NT2/D1 (cell line): ENCODE measurements around the gene KCNQ1.

Experiments used
- DNase-seq: peaks from one replicate; pipeline ENCODE4 v3.0.0-alpha.2; 2011; ENCODE audit warnings: low read depth, low spot score
- H3K27me3 ChIP-seq: 2 replicates; pipeline ENCODE4 v1.6.0; 2011; ENCODE audit warnings: mild to moderate bottlenecking; ENCODE audit not compliant: insufficient read length, insufficient read depth
- H3K36me3 ChIP-seq: 2 replicates; pipeline ENCODE4 v1.6.1; 2011; ENCODE audit warnings: mild to moderate bottlenecking, low read length, mixed read lengths; ENCODE audit not compliant: insufficient read depth, insufficient read length
- H3K4me1 ChIP-seq: 2 replicates; pipeline ENCODE4 v1.5.1; 2011; ENCODE audit not compliant: insufficient read depth, insufficient read length
- H3K4me3 ChIP-seq: 2 replicates; pipeline ENCODE4 v1.5.1; 2011; ENCODE audit warnings: low read depth; ENCODE audit not compliant: insufficient read length
- H3K9ac ChIP-seq: 2 replicates; pipeline ENCODE4 v1.6.0; 2011; ENCODE audit warnings: low read depth; ENCODE audit not compliant: insufficient read length
- H3K9me3 ChIP-seq: 2 replicates; pipeline ENCODE4 v1.5.1; 2011; ENCODE audit warnings: mild to moderate bottlenecking, low read length; ENCODE audit not compliant: insufficient read depth
- SUZ12 ChIP-seq: IDR thresholded peaks from 2 replicates; pipeline ENCODE4 v1.6.1; 2011; ENCODE audit not compliant: insufficient read length, insufficient read depth; ENCODE audit errors: extremely low read depth
- YY1 ChIP-seq: IDR thresholded peaks from 2 replicates; pipeline ENCODE4 v1.6.1; 2011; ENCODE audit not compliant: insufficient read length, insufficient read depth
- ZNF274 ChIP-seq: IDR thresholded peaks from 2 replicates; pipeline ENCODE4 v1.6.1; 2011; ENCODE audit warnings: mild to moderate bottlenecking, low read depth, low read length

KCNQ1 gene

DNA sequence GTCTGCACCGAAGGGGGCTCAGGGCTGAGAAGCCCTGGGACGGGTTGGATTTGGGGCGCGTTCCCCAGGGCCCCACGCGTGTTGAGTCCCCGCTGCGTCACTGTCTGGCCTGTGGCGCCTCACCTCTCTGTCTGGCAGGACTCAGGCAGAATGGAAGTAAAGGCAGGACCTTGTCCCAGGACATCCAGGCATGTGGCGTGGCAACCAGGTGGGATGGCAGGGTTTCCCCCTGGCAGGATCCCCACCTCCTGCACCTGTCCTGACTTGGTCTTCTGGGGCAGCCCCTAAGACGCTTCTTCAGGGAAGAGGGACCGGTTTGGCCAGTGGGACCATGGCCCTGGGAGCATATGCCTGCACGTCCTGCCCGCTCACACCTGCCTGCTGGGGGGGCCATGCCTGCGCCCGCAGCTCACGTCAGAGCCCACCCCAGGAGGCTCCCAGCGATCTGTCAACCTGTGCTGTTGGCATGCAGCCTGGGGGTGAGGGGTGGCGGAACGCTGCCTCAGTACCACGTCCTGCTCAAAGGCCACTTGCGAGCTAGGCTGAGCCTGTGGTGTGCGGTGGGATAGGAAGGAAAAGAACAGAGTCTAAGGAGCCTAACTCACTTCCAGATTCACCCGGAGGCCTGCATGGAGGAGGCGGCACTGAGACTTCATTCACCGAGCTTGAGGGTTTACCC, 72.7 kb downstream of the KCNQ1 start:
- TF ChIP-seq YY1: no peak
- TF ChIP-seq ZNF274: no peak
- TF ChIP-seq SUZ12: no peak

DNA sequence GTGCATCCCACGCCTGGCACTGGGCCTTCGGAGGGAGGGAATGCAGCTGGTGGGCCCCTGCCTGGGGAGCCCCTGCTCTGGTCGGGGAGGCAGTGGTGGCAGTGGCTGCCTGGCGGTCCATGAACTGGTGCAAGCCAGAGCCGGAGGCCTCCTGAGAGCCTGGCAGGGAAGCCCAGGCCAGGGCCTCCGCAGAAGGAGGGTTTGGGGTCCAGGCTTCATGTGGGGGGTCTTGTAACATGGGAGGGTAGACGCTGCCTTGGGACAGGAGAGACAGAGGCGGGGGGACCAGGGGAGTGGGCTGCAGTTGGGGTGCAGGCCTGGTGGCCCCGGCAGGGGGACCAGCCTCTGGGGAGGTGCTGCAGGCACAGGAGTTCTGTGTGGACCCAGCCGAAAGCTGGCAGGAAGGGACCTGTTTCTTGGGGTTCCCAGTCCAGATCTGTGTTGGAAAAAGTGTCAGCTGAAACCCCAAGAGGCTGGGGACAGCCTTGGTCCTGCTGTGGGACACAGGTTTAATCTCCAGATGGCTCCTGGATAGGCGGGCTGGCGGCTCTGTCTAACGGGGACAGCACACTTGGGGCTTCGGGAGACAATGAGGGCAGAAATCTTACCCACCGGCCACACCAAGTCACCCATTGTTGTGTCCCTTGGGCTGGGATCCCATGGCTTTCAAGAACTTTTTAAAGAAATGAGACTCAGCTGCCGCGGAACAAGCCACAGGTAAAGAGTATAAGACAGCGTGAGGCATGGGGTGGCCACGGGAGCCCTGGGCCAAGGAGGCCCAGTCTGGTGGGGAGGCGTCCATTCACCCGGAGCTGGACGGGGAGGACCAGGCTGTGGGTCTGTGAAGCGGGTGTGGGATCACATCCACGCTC, 73.5 kb downstream of the KCNQ1 start:
- Histone ChIP-seq H3K4me1 (no peaks in the 10 kb centered on the region), H3K9ac (no peak overlapping the region), H3K9me3 (no peaks in the 10 kb centered on the region), H3K36me3 (no peaks in the 10 kb centered on the region), H3K4me3 (no peak overlapping the region), H3K27me3 (peaks cover 64% of the 10 kb centered on the region)
- TF ChIP-seq ZNF274: no peak
- TF ChIP-seq YY1: no peak
- no peak for TF ChIP-seq SUZ12
- DNase-seq: no peak

More for the DNA sequence above, 72.7 kb downstream of the KCNQ1 start:
- H3K27me3 ChIP-seq: peaks cover 72% of the 10 kb centered on the region
- DNase-seq: no peak
- no peak overlapping the region for H3K4me3 ChIP-seq
- H3K9me3 ChIP-seq: no peaks in the 10 kb centered on the region
- H3K4me1 ChIP-seq: no peaks in the 10 kb centered on the region
- H3K9ac ChIP-seq: no peak overlapping the region
- no peaks in the 10 kb centered on the region for H3K36me3 ChIP-seq

DNA sequence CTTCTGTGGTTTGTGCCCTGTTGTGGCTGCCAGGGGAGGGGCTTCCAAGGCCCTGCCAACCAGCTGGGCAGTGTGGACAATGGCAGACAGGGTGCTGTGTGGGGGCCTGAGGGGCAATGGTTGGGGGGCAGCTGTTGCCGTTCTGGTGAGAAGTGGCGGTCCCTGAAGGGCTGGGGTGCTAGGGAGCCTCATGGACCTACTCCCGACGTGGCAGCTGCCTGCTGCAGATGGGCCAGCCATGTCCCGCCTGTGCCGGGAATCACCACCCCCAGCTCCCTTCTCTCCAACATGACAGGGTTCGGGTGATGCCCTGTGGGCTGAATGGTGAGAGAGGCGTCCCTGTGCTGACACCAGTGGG, 74.2 kb downstream of the KCNQ1 start:
- no peak for DNase-seq
- H3K4me3 ChIP-seq: no peak overlapping the region
- TF ChIP-seq ZNF274 (no peak), SUZ12 (no peak), YY1 (no peak)
- no peak overlapping the region for H3K9ac ChIP-seq
- H3K27me3 ChIP-seq: peaks cover 58% of the 10 kb centered on the region
- H3K9me3 ChIP-seq: no peaks in the 10 kb centered on the region
- no peaks in the 10 kb centered on the region for H3K4me1 ChIP-seq
- no peaks in the 10 kb centered on the region for H3K36me3 ChIP-seq

DNA sequence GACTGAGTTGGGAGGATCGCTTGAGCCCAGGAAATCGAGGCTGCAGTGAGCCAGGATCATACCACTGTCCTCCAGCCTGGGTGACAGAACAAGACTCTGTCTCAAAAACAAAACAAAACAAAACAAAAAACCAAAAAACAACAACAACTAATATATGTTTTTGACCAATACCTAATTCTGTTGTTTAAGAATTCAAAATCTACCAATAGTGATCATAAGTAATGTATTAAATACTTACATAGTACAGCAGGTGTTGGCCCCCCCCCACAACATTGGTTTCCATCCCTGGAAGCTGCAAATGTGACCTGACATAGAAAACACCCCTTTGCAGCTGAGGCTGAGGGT, 74.7 kb downstream of the KCNQ1 start:
- no peaks in the 10 kb centered on the region for H3K36me3 ChIP-seq
- no peak overlapping the region for H3K4me3 ChIP-seq
- H3K4me1 ChIP-seq: peaks cover 1% of the 10 kb centered on the region
- H3K27me3 ChIP-seq: peaks cover 59% of the 10 kb centered on the region
- H3K9ac ChIP-seq: no peak overlapping the region
- no peaks in the 10 kb centered on the region for H3K9me3 ChIP-seq
- no peak for TF ChIP-seq YY1
- TF ChIP-seq SUZ12: no peak
- TF ChIP-seq ZNF274: no peak
- no peak for DNase-seq

DNA sequence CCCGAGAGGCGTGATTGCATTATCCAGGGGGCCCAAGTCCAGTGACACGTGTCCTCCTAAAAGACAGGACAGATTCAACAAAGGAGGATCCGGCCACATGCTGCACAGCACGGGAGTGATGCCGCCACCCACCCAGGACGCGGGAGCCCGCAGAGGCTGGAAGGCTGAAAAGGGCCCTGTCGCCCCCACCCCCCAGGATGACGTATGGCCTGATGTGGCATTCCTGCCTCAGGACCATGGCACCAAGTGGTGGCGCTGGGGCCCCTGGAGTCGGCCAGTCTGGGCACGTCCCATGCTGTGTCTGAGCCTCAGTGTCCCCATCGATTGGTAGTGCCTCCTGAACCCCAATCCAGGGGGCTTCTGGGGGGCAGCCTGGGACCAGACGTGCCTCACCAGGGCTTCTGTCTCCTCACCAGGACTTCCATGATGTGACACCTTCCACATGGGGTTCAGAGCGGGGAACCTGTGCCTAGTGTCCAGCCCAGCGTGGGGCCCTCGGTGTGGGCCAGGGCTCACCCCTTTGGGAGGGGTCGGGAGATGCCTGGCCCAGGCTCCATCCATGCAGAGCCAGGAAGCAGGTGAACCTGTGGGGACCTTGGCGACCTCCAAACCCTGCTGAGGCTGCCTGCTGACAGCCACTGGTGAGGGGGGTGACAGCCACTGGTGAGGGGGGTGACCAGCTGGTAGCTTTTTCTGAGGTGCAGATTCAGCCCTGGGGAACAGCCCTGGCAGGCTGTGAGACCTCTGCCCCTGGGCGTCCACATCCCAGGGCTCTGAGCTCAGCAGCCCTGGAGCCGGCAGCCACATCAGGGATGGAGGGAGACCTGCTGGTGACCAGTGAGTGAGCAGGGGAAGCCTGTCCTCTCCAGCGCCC, 75.3 kb downstream of the KCNQ1 start:
- TF ChIP-seq ZNF274 (no peak), YY1 (no peak)

DNA sequence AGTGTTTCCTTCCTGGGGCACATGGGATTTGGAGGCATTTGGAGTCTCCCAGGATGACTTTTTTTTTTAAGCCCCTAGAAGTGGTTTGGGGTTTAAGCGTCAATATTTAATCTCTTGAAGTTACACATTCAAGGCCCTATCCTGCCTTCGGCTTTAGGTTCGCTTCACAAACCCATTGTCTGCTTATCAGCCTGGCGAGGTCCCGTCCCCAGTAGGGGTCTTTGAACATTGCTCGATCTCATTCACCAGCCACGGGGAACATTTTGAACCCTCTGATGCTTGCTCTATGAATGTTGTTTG, 75.9 kb downstream of the KCNQ1 start:
- DNase-seq: no peak
- Histone ChIP-seq H3K27me3 (peaks cover 62% of the 10 kb centered on the region), H3K4me1 (peaks cover 8% of the 10 kb centered on the region), H3K9ac (no peak overlapping the region), H3K9me3 (no peaks in the 10 kb centered on the region), H3K4me3 (no peak overlapping the region), H3K36me3 (no peaks in the 10 kb centered on the region)
- TF ChIP-seq ZNF274 (no peak), SUZ12 (no peak), YY1 (no peak)

More for the DNA sequence above, 75.3 kb downstream of the KCNQ1 start:
- Histone ChIP-seq H3K27me3 (peaks cover 60% of the 10 kb centered on the region), H3K4me1 (peaks cover 4% of the 10 kb centered on the region), H3K36me3 (no peaks in the 10 kb centered on the region), H3K9ac (no peak overlapping the region), H3K9me3 (no peaks in the 10 kb centered on the region), H3K4me3 (no peak overlapping the region)
- DNase-seq: no peak

DNA sequence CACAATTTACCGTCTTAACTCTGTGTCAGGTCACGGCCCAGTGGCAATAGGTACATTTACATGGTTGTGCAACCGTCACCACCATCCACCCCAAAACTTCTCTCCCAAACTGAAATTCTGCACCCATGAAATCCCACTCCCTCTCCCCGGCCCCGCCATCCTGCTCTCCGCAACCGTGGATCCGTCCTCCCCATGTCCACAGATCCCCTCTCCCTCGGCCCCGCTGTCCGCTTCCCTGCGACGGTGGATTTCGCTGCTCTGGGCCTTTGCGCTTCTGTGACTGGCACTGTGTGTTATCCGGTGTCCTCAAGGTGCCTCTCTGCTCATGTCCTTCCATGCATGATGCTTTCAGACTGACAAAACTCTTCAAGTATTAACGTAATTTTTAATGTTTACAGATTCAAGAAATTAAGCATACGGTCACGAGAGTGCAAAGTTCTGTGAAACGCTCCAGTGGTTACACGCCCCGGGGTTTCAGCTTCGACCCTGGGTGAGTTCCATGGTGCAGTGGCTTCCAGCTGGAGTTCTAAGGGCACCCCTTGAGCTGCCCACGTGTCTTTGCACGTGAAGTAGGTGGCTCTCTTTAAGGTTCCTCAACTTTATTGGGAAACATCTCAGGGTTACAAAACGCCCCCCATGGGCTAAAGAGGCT, 76.4 kb downstream of the KCNQ1 start:
- peaks cover 8% of the 10 kb centered on the region for H3K4me1 ChIP-seq
- no peak for TF ChIP-seq YY1
- no peak for TF ChIP-seq ZNF274
- TF ChIP-seq SUZ12: no peak
- DNase-seq: no peak
- no peak overlapping the region for H3K4me3 ChIP-seq
- no peaks in the 10 kb centered on the region for H3K36me3 ChIP-seq
- H3K27me3 ChIP-seq: peaks cover 57% of the 10 kb centered on the region
- no peak overlapping the region for H3K9ac ChIP-seq
- no peaks in the 10 kb centered on the region for H3K9me3 ChIP-seq
